Adrenal gland (tissue), 12 donors: ENCODE results near the gene TMEM169. TPM values are rescaled to one million over a fixed set of nuclear protein-coding genes. Genes with fewer than 3 reads are reported as not detected.

Experiments
- DNase-seq, 7 donors: peaks; one replicate each; pipeline ENCODE4 v3.0.0-alpha.2; 2019 to 2020
- H3K27ac ChIP-seq, 5 donors: fragments of 200-600 bp; sonication (generic) in 4 of 5; 1 replicate in 3 of 5; 2 replicates in 2 of 5; pipeline versions ENCODE4 v1.5.1 to v1.8.0; 2016 to 2020; ENCODE audit warnings: mild to moderate bottlenecking in 1 of 5
- H3K27me3 ChIP-seq: fragments of 200-600 bp; 2 replicates; pipeline ENCODE4 v1.8.0; 2021
- H3K36me3 ChIP-seq, 2 donors: fragments of 200-600 bp; replicated peaks in 1 of 2; 1 replicate in 1 of 2; 2 replicates in 1 of 2; pipeline versions ENCODE4 v1.5.1 to v1.8.0; 2018 to 2022
- H3K4me1 ChIP-seq, 2 donors: fragments of 200-600 bp; replicated peaks in 1 of 2; 1 replicate in 1 of 2; 2 replicates in 1 of 2; pipeline versions ENCODE4 v1.5.1 to v1.8.0; 2018 to 2021
- H3K4me3 ChIP-seq, 4 donors: fragments of 200-600 bp; sonication (generic) in 3 of 4; one replicate each; pipeline ENCODE4 v1.5.1; 2016 to 2018
- H3K9me3 ChIP-seq, 3 donors: fragments of 200-600 bp; sonication (generic) in 1 of 3; replicated peaks in 1 of 3; 1 replicate in 2 of 3; 2 replicates in 1 of 3; pipeline versions ENCODE4 v1.5.1 to v1.8.0; 2016 to 2021
- CTCF ChIP-seq, 6 experiments: fragments of 450-650 bp in 4 of 6; fragments of 200-600 bp in 2 of 6; sonication (generic) in 1 of 6; IDR thresholded peaks; 1 replicate in 5 of 6; 2 replicates in 1 of 6; pipeline versions ENCODE4 v1.5.1 to v1.8.0; 2016 to 2021; ENCODE audit warnings: antibody characterized with exemption in 6 of 6, mild to moderate bottlenecking in 2 of 6, moderate library complexity in 1 of 6
- POLR2A ChIP-seq, 2 donors: fragments of 450-650 bp; IDR thresholded peaks; one replicate each; pipeline ENCODE4 v1.6.1; 2017; ENCODE audit warnings: antibody characterized with exemption in 2 of 2, mild to moderate bottlenecking in 2 of 2, moderate library complexity in 1 of 2
- WGBS, 4 donors: extraction: QIAGEN DNeasy Blood & Tissue Kit in 2 of 4; methylation state at CpG; one replicate each; pipeline versions ENCODE4 v1.1.5 to v1.1.7; 2013 to 2017; 5-methylcytosine and 5-hydroxymethylcytosine counted together
- intact Hi-C, 2 donors: fragments of 100-400 bp; cut with DNase I; formaldehyde crosslinking; loops; one replicate each; pipeline versions ENCODE4 v1.14.1 to v1.15.0; 2022 to 2023
- polyA plus RNA-seq, 3 donors: library from polyadenylated mRNA; stranded (reverse); fragments of 200-250 nt in 2 of 3; fragments of 350-450 nt in 1 of 3; fragmentation: Illumina TruSeq in 1 of 3; extraction: RNeasy Lipid Tissue Mini Kit (QIAGEN cat#74804) in 1 of 3; gene quantifications; one replicate each; pipeline ENCODE4 v1.2.3, GENCODE V29; 2013 to 2014
- total RNA-seq, 9 donors: library from RNA; depleted of rRNA in 4 of 9; stranded (reverse); fragments of >200 nt in 4 of 9; fragments of 120-200 nt in 1 of 9; fragmentation: NEBNext Ultra II Directional in 1 of 9; extraction: Animal tissue kit (Norgen Biotek cat#: 25700) in 1 of 9; gene quantifications; one replicate each; pipeline versions ENCODE4 v1.1.0 to v1.2.4, GENCODE V29; 2013 to 2023
- donor health status: healthy with polysubstance abuse.
- donor health status: Bipolar disorder and iron deficiency.
- donor health status: DM: yes; HTN: yes; CAD: no.
- donor health status: DM: no; HTN: no; CAD: no.
- donor health status: DM: no; HTN: no; CAD: no.
- donor health status: DM: yes; HTN: yes; CAD: no.

Gene TMEM169
- total and polyA plus RNA-seq, 12 donors, result 0.12 to 2.3 (median 0.80) TPM

DNA sequence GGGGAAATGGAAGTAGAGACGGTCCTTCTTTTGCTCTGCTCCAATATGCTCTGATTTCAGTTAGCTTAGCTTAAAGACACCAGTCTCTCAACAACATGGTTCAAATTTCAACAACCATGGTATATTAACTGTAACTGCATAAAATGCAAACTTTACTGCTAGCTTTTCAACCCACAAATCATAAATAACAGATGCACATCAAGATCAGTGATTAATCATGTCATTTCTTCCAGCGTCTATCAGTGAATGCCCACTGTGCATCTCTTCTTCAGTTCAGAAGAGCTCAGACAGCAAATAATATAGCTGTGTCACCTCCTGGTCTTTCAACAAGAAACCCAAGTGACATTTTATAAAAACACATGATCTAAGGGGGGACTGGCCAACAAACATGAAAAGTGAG, 12.7 kb upstream of the TMEM169 start:
- Histone ChIP-seq H3K27ac (no peak overlapping the region), H3K27me3 (no peaks in the 10 kb centered on the region), H3K9me3 (no peaks in the 10 kb centered on the region), H3K36me3 (peaks cover 0 to 7% of the 10 kb centered on the region in 2 donors), H3K4me1 (peaks cover 4 to 6% of the 10 kb centered on the region in 2 donors), H3K4me3 (no peak overlapping the region)
- TF ChIP-seq CTCF (IDR thresholded peaks at IDR 0.05) (no peak), POLR2A (IDR thresholded peaks at IDR 0.05) (no peak)
- no peak for DNase-seq
- WGBS, 4 donors, result 80 to 89% (median 83%) methylated on average over 2 of the region's 2 CpGs
- intact Hi-C loops, result no loop called here

DNA sequence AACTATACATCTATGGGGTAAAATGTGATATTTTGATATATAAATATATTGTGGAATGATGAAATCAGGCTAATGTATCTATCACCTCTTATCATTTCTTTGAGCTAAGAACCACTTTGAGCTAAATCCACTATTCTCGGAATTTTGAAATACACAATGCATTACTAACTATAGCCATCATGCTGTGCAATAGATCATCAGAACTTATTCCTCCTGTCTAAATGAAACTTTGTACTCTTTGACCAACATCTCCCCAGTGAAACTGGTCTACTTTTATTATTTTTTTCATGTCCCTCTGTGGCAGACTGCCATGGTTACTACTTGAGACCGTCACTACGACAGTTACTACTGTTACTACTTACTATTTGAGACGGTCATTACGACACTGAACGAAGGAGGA, 11.5 kb upstream of the TMEM169 start:
- intact Hi-C loops, result no loop called here
- 83 to 92% (median 88%) methylated on average over 6 of the region's 6 CpGs for WGBS, 4 donors
- no peaks in the 10 kb centered on the region for H3K27me3 ChIP-seq

DNA sequence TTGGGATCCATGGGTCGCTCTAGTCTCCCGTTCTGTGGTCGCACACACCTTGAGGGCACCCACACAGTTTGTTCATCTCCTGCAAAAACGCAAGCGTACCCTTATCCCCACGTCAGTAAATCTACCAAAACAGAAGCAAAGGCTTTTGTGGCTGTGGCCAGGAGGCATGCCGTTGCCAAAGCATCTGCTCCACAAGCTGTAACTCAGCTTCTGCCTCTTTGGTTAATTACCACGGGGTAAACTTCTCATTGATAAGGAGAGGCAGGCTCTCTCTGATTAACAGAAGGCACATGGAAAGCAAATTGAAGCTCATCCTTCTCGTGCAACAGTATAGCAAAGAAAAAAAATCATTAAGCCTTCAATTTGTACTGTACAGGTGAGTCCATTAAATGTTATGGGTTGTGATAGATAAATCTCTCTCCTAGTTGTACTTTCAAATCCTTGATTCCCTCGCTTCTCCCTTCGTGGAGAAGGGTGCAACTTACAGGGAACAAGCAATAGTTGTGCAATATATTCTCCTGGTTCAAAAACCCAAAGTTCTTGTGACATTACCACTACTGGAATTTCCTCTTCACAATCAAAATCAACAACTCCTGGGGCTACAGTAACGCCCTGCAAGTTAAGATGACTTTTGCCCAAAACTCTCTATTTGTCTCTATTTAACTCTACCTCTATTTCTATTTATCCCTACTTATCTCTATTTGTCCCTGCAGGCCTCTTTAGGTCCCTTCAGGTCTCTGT, 10.4 kb upstream of the TMEM169 start:
- H3K27me3 ChIP-seq, result no peaks in the 10 kb centered on the region
- H3K9me3 ChIP-seq, result no peaks in the 10 kb centered on the region
- no peak overlapping the region for H3K4me3 ChIP-seq
- H3K36me3 ChIP-seq, result no peaks in the 10 kb centered on the region
- DNase-seq, result no peak
- TF ChIP-seq POLR2A (IDR thresholded peaks at IDR 0.05), result no peak
- TF ChIP-seq CTCF (IDR thresholded peaks at IDR 0.05), result no peak
- no peak overlapping the region for H3K27ac ChIP-seq
- intact Hi-C loops, result no loop called here
- H3K4me1 ChIP-seq, result peaks cover 4 to 6% of the 10 kb centered on the region in 2 donors
- WGBS, 4 donors, result 86 to 92% (median 89%) methylated on average over 12 of the region's 12 CpGs

More for the DNA sequence above, 11.5 kb upstream of the TMEM169 start:
- no peak for TF ChIP-seq POLR2A (IDR thresholded peaks at IDR 0.05)
- TF ChIP-seq CTCF (IDR thresholded peaks at IDR 0.05), result no peak
- Histone ChIP-seq H3K9me3 (no peaks in the 10 kb centered on the region), H3K27ac (no peak overlapping the region), H3K4me1 (peaks cover 4 to 6% of the 10 kb centered on the region in 2 donors), H3K4me3 (no peak overlapping the region), H3K36me3 (no peaks in the 10 kb centered on the region)
- no peak for DNase-seq

DNA sequence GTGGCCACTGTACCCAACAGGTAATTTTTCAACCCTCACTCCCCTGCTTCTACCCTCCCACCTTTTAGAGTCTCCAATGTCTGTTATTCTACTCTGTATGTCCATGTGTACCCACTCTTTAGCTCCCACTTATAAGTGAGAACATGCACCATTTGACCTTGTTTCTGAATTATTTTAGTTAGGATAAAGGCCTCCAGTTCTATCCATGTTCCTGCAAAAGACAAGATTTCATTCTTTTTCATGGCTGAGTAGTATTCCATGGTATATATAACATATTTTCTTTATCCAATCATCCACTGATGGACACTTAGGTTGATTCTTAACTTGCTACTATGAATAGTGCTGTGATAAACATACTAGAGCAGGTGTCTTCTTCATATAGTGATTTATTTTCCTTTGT, 9.2 kb upstream of the TMEM169 start:
- no peaks in the 10 kb centered on the region for H3K27me3 ChIP-seq
- TF ChIP-seq CTCF (IDR thresholded peaks at IDR 0.05) (no peak), POLR2A (IDR thresholded peaks at IDR 0.05) (no peak)

More for the DNA sequence above, 9.2 kb upstream of the TMEM169 start:
- H3K36me3 ChIP-seq, result no peaks in the 10 kb centered on the region
- H3K4me1 ChIP-seq, result peaks cover 0 to 4% of the 10 kb centered on the region in 2 donors
- intact Hi-C loops, result no loop called here
- no peak overlapping the region for H3K27ac ChIP-seq
- no peak for DNase-seq
- no peaks in the 10 kb centered on the region for H3K9me3 ChIP-seq
- H3K4me3 ChIP-seq, result no peak overlapping the region
